HepG2 (cell line): ENCODE measurements around the gene CTU2. TPM values are rescaled to one million over a fixed set of nuclear protein-coding genes. Genes with fewer than 3 reads are reported as not detected.
A peak's percentile ranks its signal among the peaks of the same experiment; 100 is the strongest.

Source experiments
- ATM ChIP-seq: fragments of 450-650 bp; IDR thresholded peaks from 2 replicates; pipeline ENCODE4 v1.7.1; 2017; ENCODE audit warnings: mild to moderate bottlenecking, borderline replicate concordance
- BRD4 ChIP-seq: sonication (generic); formaldehyde crosslinking; IDR thresholded peaks from 2 replicates; pipeline ENCODE4 v1.4.0; 2020; ENCODE audit warnings: missing genetic modification reagents
- HNF4G ChIP-seq, 2 experiments: sonication (generic) in 1 of 2; formaldehyde crosslinking in 1 of 2; IDR thresholded peaks; 2 replicates each; pipeline versions ENCODE4 v1.4.0 to v1.6.1; 2011 to 2020; ENCODE audit warnings: borderline replicate concordance in 2 of 2, low read depth in 2 of 2, mild to moderate bottlenecking in 2 of 2, low read length in 1 of 2, missing genetic modification reagents in 1 of 2, moderate library complexity in 1 of 2
- KMT2B ChIP-seq: IDR thresholded peaks from 2 replicates; pipeline ENCODE4 v1.6.1; 2016; ENCODE audit warnings: missing genetic modification reagents, missing compliant biosample characterization
- NFYC ChIP-seq: IDR thresholded peaks from 2 replicates; pipeline ENCODE4 v1.6.1; 2016; ENCODE audit warnings: missing genetic modification reagents, missing compliant biosample characterization
- REXO4 ChIP-seq: sonication (generic); formaldehyde crosslinking; IDR thresholded peaks from 2 replicates; pipeline ENCODE4 v1.8.0; 2022; ENCODE audit warnings: missing genetic modification reagents, mild to moderate bottlenecking, borderline replicate concordance
- SIX1 ChIP-seq: sonication (generic); formaldehyde crosslinking; IDR thresholded peaks from 2 replicates; pipeline ENCODE4 v1.4.0; 2020; ENCODE audit warnings: missing genetic modification reagents, borderline replicate concordance
- ZNF672 ChIP-seq: sonication (generic); formaldehyde crosslinking; IDR thresholded peaks from 2 replicates; pipeline ENCODE4 v1.8.1; 2022; ENCODE audit warnings: missing genetic modification reagents
- ZNF878 ChIP-seq: sonication (generic); formaldehyde crosslinking; IDR thresholded peaks from 2 replicates; pipeline ENCODE4 v1.8.1; 2023; ENCODE audit warnings: mild to moderate bottlenecking, missing genetic modification reagents, moderate library complexity
- polyA plus RNA-seq, 8 experiments: library from polyadenylated mRNA; depleted of rRNA in 3 of 8; stranded (reverse) in 7 of 8; unstranded in 1 of 8; fragments of >200 nt; fragmentation: Illumina TruSeq in 4 of 8; extraction: Trizol in 4 of 8; gene quantifications; 2 replicates each; pipeline versions ENCODE4 v1.2.1 to v1.2.3, GENCODE V29; 2011 to 2016; ENCODE audit warnings: low read depth in 4 of 8, missing spikeins in 1 of 8, mixed read lengths in 1 of 8; ENCODE audit not compliant: insufficient read depth in 1 of 8
- total RNA-seq, 5 experiments: library from RNA; depleted of rRNA; stranded (reverse); fragments of >200 nt; fragmentation: Illumina TruSeq; extraction: Trizol; gene quantifications; 2 replicates each; pipeline ENCODE4 v1.2.3, GENCODE V29; 2016; ENCODE audit warnings: low read depth in 1 of 5
- TF ChIP-seq, protein P1 (sequence below): IDR thresholded peaks from 2 replicates; pipeline ENCODE4 v1.4.0; 2020; ENCODE audit warnings: mild to moderate bottlenecking, missing genetic modification reagents
- TF ChIP-seq, protein P2 (sequence below): sonication (generic); formaldehyde crosslinking; IDR thresholded peaks from 2 replicates; pipeline ENCODE4 v1.9.0; 2021; ENCODE audit warnings: missing genetic modification reagents, borderline replicate concordance
- TF ChIP-seq, protein P3 (sequence below): sonication (generic); formaldehyde crosslinking; conservative IDR thresholded peaks from 2 replicates; pipeline ENCODE4 v1.8.0; 2022; ENCODE audit warnings: missing genetic modification reagents
- TF ChIP-seq, protein P4 (sequence below): IDR thresholded peaks from 2 replicates; pipeline ENCODE4 v1.6.1; 2016; ENCODE audit warnings: low read depth, missing genetic modification reagents, missing compliant biosample characterization

CTU2 gene
- total and polyA plus RNA-seq, 2 of the 13 experiments (the other 11 are each of a cell fraction or from before 2014, with no cell fraction given): 13.3 to 21.9 TPM

DNA sequence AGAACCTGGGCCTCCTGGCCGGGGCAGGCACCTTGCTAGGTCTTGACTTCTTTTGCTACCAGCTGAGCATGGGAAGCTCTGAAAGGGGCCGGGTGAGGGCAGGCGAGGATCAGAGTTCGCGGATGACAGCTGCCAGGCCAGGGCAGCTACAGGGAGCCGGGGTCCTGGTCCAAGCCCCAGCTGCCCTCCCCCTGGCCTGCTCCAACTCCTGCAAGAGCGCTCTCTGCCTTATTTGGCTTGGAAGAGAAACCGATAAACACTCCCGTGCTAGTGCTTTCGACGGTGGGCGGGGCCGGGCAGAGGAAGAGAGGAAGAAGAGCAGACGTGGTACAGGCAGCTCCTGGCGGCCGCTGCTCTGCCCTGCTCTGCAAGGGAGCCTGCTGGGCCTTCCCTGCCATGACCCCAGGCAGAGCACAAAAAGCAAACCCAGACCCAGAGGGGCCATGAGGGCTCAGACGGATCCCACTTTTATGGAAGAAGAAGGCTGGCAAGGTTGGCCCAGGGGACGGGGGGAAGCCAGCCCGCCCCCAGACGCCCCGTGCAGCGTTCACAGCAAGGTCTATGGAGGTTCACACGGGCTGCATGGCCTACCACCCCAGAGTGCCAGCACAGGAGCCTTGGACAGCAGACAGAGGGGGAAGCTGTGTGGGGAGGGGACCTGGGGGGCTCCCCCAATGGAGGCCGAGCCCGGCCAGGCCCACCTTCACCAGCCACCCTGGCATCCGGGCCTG is 53.1 kb downstream of the CTU2 start (continued):
- TF ChIP-seq, protein P1, sequence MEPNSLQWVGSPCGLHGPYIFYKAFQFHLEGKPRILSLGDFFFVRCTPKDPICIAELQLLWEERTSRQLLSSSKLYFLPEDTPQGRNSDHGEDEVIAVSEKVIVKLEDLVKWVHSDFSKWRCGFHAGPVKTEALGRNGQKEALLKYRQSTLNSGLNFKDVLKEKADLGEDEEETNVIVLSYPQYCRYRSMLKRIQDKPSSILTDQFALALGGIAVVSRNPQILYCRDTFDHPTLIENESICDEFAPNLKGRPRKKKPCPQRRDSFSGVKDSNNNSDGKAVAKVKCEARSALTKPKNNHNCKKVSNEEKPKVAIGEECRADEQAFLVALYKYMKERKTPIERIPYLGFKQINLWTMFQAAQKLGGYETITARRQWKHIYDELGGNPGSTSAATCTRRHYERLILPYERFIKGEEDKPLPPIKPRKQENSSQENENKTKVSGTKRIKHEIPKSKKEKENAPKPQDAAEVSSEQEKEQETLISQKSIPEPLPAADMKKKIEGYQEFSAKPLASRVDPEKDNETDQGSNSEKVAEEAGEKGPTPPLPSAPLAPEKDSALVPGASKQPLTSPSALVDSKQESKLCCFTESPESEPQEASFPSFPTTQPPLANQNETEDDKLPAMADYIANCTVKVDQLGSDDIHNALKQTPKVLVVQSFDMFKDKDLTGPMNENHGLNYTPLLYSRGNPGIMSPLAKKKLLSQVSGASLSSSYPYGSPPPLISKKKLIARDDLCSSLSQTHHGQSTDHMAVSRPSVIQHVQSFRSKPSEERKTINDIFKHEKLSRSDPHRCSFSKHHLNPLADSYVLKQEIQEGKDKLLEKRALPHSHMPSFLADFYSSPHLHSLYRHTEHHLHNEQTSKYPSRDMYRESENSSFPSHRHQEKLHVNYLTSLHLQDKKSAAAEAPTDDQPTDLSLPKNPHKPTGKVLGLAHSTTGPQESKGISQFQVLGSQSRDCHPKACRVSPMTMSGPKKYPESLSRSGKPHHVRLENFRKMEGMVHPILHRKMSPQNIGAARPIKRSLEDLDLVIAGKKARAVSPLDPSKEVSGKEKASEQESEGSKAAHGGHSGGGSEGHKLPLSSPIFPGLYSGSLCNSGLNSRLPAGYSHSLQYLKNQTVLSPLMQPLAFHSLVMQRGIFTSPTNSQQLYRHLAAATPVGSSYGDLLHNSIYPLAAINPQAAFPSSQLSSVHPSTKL (CRISPR knock-in tag): peak; percentile 68
- TF ChIP-seq REXO4 (CRISPR knock-in tag) (no peak), ATM (no peak), ZNF878 (0 out of 2 replicates have a peak, but pooled peaks have one; percentile 27), ZNF672 (CRISPR knock-in tag) (no peak), HNF4G (IDR thresholded peaks at IDR 0.05; ENCODE audit: borderline replicate concordance, low read depth, low read length) (peak; percentile 48; the same call in 1 of the 2 replicates), HNF4G (CRISPR knock-in tag; IDR thresholded peaks at IDR 0.05; ENCODE audit: borderline replicate concordance, low read depth) (no peak; the same call in 1 of the 2 replicates), KMT2B (CRISPR knock-in tag) (0 out of 2 replicates have a peak, but pooled peaks have one; percentile 21), BRD4 (peak; percentile 73; the same call in 1 of the 2 replicates), NFYC (CRISPR knock-in tag) (0 out of 2 replicates have a peak, but pooled peaks have one; percentile 10), SIX1 (CRISPR knock-in tag) (0 out of 2 replicates have a peak, but pooled peaks have one; percentile 34)
- TF ChIP-seq, protein P2, sequence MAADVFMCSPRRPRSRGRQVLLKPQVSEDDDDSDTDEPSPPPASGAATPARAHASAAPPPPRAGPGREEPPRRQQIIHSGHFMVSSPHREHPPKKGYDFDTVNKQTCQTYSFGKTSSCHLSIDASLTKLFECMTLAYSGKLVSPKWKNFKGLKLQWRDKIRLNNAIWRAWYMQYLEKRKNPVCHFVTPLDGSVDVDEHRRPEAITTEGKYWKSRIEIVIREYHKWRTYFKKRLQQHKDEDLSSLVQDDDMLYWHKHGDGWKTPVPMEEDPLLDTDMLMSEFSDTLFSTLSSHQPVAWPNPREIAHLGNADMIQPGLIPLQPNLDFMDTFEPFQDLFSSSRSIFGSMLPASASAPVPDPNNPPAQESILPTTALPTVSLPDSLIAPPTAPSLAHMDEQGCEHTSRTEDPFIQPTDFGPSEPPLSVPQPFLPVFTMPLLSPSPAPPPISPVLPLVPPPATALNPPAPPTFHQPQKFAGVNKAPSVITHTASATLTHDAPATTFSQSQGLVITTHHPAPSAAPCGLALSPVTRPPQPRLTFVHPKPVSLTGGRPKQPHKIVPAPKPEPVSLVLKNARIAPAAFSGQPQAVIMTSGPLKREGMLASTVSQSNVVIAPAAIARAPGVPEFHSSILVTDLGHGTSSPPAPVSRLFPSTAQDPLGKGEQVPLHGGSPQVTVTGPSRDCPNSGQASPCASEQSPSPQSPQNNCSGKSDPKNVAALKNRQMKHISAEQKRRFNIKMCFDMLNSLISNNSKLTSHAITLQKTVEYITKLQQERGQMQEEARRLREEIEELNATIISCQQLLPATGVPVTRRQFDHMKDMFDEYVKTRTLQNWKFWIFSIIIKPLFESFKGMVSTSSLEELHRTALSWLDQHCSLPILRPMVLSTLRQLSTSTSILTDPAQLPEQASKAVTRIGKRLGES (CRISPR knock-in tag): no peak
- TF ChIP-seq, protein P3, sequence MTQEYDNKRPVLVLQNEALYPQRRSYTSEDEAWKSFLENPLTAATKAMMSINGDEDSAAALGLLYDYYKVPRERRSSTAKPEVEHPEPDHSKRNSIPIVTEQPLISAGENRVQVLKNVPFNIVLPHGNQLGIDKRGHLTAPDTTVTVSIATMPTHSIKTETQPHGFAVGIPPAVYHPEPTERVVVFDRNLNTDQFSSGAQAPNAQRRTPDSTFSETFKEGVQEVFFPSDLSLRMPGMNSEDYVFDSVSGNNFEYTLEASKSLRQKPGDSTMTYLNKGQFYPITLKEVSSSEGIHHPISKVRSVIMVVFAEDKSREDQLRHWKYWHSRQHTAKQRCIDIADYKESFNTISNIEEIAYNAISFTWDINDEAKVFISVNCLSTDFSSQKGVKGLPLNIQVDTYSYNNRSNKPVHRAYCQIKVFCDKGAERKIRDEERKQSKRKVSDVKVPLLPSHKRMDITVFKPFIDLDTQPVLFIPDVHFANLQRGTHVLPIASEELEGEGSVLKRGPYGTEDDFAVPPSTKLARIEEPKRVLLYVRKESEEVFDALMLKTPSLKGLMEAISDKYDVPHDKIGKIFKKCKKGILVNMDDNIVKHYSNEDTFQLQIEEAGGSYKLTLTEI (CRISPR knock-in tag): no peak
- TF ChIP-seq, protein P4, sequence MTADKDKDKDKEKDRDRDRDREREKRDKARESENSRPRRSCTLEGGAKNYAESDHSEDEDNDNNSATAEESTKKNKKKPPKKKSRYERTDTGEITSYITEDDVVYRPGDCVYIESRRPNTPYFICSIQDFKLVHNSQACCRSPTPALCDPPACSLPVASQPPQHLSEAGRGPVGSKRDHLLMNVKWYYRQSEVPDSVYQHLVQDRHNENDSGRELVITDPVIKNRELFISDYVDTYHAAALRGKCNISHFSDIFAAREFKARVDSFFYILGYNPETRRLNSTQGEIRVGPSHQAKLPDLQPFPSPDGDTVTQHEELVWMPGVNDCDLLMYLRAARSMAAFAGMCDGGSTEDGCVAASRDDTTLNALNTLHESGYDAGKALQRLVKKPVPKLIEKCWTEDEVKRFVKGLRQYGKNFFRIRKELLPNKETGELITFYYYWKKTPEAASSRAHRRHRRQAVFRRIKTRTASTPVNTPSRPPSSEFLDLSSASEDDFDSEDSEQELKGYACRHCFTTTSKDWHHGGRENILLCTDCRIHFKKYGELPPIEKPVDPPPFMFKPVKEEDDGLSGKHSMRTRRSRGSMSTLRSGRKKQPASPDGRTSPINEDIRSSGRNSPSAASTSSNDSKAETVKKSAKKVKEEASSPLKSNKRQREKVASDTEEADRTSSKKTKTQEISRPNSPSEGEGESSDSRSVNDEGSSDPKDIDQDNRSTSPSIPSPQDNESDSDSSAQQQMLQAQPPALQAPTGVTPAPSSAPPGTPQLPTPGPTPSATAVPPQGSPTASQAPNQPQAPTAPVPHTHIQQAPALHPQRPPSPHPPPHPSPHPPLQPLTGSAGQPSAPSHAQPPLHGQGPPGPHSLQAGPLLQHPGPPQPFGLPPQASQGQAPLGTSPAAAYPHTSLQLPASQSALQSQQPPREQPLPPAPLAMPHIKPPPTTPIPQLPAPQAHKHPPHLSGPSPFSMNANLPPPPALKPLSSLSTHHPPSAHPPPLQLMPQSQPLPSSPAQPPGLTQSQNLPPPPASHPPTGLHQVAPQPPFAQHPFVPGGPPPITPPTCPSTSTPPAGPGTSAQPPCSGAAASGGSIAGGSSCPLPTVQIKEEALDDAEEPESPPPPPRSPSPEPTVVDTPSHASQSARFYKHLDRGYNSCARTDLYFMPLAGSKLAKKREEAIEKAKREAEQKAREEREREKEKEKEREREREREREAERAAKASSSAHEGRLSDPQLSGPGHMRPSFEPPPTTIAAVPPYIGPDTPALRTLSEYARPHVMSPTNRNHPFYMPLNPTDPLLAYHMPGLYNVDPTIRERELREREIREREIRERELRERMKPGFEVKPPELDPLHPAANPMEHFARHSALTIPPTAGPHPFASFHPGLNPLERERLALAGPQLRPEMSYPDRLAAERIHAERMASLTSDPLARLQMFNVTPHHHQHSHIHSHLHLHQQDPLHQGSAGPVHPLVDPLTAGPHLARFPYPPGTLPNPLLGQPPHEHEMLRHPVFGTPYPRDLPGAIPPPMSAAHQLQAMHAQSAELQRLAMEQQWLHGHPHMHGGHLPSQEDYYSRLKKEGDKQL (CRISPR knock-in tag): no peak; the same call in 1 of the 2 replicates
